AG08395 (cell line): ENCODE data around the gene NFIX.
A peak's percentile ranks its signal among the peaks of the same experiment; 100 is the strongest.

ENCODE experiments used
- DNase-seq: peaks from one replicate; pipeline ENCODE4 v3.0.0; 2012; ENCODE audit warnings: mixed read lengths, low spot score

Gene NFIX

GRCh38 chr19:13056052-13056660 is 60.9 kb downstream of the NFIX start:
- peak; percentile 79 for DNase-seq

GRCh38 chr19:13057147-13057572 is 61.9 kb downstream of the NFIX start:
- DNase-seq, result no peak

GRCh38 chr19:13057744-13058143 is 62.5 kb downstream of the NFIX start:
- DNase-seq, result no peak

- no peak for DNase-seq
Measured at GRCh38 chr19:13058951-13059660, 63.8 kb downstream of the NFIX start.

GRCh38 chr19:13060233-13060963 is 65.1 kb downstream of the NFIX start:
- DNase-seq, result peak; percentile 40

GRCh38 chr19:13060964-13061927 is 66.0 kb downstream of the NFIX start:
- peak; percentile 80 for DNase-seq

- no peak for DNase-seq
Measured at GRCh38 chr19:13062317-13062716, 67.0 kb downstream of the NFIX start.

- no peak for DNase-seq
Measured at GRCh38 chr19:13063461-13064091, 68.3 kb downstream of the NFIX start.

GRCh38 chr19:13064092-13064489 is 68.8 kb downstream of the NFIX start:
- no peak for DNase-seq

GRCh38 chr19:13066226-13066625 is 71.0 kb downstream of the NFIX start:
- no peak for DNase-seq

GRCh38 chr19:13066933-13067807 is 71.9 kb downstream of the NFIX start:
- DNase-seq, result no peak

GRCh38 chr19:13068085-13068846 is 73.0 kb downstream of the NFIX start:
- no peak for DNase-seq

- DNase-seq, result no peak
Measured at GRCh38 chr19:13069415-13070359, 74.4 kb downstream of the NFIX start.

GRCh38 chr19:13070425-13071140 is 75.3 kb downstream of the NFIX start:
- no peak for DNase-seq

- no peak for DNase-seq
Measured at GRCh38 chr19:13071444-13072187, 76.3 kb downstream of the NFIX start.

GRCh38 chr19:13072188-13072908 is 77.1 kb downstream of the NFIX start:
- DNase-seq, result no peak
